GM23338 (cell line): Measurements from ENCODE around the gene EPHB6.

ENCODE experiments used
- CREB1 ChIP-seq: fragments of 250-450 bp; sonication (Bioruptor Pico); IDR thresholded peaks from 2 replicates; pipeline ENCODE4 v1.5.0; 2020; ENCODE audit warnings: low read depth, mild to moderate bottlenecking, moderate library complexity
- TF ChIP-seq, protein P1 (sequence below): IDR thresholded peaks from one replicate; pipeline ENCODE4 v1.6.1; 2018; ENCODE audit warnings: antibody characterized with exemption; ENCODE audit not compliant: unreplicated experiment
- TF ChIP-seq, protein P2 (sequence below), 2 experiments: fragments of 200-600 bp in 1 of 2; sonication (generic) in 1 of 2; conservative IDR thresholded peaks; 2 replicates each; pipeline versions ENCODE4 v1.5.1 to v1.6.1; 2016 to 2017; ENCODE audit warnings: antibody characterized with exemption in 2 of 2, low read depth in 2 of 2, mild to moderate bottlenecking in 2 of 2, moderate library complexity in 1 of 2

DNA sequence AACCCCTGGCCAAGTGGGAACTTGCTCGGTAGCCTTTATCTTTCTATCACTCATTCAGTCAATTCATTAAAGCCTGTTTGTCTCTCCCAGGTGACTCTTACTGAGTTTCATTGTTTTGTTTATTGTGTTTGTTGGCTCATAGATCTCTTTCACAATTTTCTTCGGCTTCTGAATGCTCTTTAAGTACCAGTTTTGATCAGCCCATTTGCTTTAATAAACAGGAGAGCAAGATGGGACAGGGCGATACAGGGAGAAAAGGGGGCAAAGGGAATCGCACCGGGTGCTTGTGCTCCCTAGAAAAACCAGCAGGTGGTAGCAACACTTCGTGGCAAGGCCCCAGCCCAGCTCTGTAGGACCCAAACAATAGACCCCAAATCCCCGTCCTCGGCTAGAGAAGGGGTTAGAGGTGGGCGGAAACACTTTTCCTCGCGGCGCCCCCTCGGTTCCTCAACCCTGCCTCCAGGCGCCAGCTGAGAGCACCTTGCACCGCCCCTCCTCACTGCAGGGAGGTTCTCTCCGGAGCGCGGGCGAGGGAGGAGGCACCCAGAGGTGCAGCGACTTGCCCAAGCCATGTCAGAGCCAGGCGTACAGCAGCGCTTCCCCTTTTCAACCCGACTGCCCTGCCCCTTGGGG lies 1.0 kb upstream of the EPHB6 start:
- TF ChIP-seq, protein P1, sequence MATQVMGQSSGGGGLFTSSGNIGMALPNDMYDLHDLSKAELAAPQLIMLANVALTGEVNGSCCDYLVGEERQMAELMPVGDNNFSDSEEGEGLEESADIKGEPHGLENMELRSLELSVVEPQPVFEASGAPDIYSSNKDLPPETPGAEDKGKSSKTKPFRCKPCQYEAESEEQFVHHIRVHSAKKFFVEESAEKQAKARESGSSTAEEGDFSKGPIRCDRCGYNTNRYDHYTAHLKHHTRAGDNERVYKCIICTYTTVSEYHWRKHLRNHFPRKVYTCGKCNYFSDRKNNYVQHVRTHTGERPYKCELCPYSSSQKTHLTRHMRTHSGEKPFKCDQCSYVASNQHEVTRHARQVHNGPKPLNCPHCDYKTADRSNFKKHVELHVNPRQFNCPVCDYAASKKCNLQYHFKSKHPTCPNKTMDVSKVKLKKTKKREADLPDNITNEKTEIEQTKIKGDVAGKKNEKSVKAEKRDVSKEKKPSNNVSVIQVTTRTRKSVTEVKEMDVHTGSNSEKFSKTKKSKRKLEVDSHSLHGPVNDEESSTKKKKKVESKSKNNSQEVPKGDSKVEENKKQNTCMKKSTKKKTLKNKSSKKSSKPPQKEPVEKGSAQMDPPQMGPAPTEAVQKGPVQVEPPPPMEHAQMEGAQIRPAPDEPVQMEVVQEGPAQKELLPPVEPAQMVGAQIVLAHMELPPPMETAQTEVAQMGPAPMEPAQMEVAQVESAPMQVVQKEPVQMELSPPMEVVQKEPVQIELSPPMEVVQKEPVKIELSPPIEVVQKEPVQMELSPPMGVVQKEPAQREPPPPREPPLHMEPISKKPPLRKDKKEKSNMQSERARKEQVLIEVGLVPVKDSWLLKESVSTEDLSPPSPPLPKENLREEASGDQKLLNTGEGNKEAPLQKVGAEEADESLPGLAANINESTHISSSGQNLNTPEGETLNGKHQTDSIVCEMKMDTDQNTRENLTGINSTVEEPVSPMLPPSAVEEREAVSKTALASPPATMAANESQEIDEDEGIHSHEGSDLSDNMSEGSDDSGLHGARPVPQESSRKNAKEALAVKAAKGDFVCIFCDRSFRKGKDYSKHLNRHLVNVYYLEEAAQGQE = no peak
- TF ChIP-seq, protein P2, sequence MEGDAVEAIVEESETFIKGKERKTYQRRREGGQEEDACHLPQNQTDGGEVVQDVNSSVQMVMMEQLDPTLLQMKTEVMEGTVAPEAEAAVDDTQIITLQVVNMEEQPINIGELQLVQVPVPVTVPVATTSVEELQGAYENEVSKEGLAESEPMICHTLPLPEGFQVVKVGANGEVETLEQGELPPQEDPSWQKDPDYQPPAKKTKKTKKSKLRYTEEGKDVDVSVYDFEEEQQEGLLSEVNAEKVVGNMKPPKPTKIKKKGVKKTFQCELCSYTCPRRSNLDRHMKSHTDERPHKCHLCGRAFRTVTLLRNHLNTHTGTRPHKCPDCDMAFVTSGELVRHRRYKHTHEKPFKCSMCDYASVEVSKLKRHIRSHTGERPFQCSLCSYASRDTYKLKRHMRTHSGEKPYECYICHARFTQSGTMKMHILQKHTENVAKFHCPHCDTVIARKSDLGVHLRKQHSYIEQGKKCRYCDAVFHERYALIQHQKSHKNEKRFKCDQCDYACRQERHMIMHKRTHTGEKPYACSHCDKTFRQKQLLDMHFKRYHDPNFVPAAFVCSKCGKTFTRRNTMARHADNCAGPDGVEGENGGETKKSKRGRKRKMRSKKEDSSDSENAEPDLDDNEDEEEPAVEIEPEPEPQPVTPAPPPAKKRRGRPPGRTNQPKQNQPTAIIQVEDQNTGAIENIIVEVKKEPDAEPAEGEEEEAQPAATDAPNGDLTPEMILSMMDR (conservative IDR thresholded peaks at IDR 0.05; ENCODE audit: low read depth in 2 of 2) = peak; percentile 70 to 84
- TF ChIP-seq CREB1 (CRISPR knock-in tag) = no peak
